ENCODE data around the gene CDC6. TPM values are rescaled to one million over a fixed set of nuclear protein-coding genes. Genes with fewer than 3 reads are reported as not detected.

CDC6 gene
- total RNA-seq, 1 experiment from 2014 or later, result 44.9 TPM

DNA sequence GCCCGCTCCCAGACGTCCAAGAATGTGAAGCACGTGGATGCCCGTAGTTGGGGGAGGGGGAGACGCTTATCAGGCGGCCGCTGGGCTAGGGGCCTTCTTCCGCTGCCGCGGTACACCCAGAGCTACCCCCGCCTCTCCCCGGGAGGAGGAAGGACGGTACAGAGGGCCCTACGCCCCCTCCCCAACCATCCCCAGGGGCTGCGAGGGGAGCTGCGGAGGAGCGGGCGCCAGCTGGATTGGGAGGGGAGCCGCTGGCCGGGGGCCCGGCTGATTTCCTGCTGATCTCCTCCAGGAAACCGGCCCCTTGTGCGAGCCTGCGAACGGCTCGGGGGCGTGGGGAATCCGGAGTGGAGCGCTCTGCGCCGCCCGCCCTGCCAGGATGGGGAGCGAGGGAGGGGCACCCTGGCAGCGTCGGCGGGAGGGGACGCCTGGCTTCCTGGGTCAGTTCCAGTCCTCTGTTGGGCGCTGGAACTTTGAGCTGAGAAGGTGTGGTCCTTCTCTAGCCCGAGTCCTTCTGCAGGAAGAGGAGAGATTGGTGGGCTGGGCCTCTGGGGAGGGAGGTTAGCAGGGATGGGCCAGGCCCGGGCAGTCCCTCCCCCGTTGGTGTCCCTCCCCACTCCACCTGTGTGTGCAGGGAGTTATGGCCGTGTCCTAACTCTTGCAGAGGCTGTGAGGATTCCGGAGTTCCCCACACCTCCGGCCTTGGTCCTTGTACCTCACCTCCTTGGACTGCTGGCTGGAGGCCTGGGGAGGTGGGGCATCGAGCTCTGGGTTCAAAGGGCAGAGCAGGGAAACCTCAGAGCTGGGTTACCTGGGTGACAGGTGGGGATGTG lies 57.7 kb downstream of the CDC6 start:
- Histone ChIP-seq H3K9me3 (ENCODE audit: insufficient read depth, low read depth) (no peaks in the 10 kb centered on the region), H3K27me3 (ENCODE audit: insufficient read depth, low read depth) (no peaks in the 10 kb centered on the region), H4K20me1 (ENCODE audit: insufficient read depth) (no peaks in the 10 kb centered on the region; the same call in 1 of the 2 replicates), H3F3A (ENCODE audit: insufficient read depth, low read depth) (peaks cover 16% of the 10 kb centered on the region), H3K27ac (no peak overlapping the region), H2AFZ (no peak overlapping the region), H3K4me2 (peak overlapping the region; percentile 47), H3K79me2 (ENCODE audit: low read depth) (peaks cover 33% of the 10 kb centered on the region), H3K4me3 (no peak overlapping the region; the same call in 1 of the 2 replicates), H3K9me2 (ENCODE audit: insufficient read depth) (no peaks in the 10 kb centered on the region), H3K36me3 (ENCODE audit: low read depth) (no peaks in the 10 kb centered on the region), H3K4me1 (replicated peaks; ENCODE audit: insufficient read depth) (peaks cover 12% of the 10 kb centered on the region; the same call in 1 of the 2 replicates)
- no TSS peak for BruUV-seq (replicated peaks)
- intact Hi-C loops (cut with micrococcal nuclease; ENCODE audit: unreplicated experiment), result no loop called here
- TF ChIP-seq EZH2 (IDR thresholded peaks at IDR 0.05; ENCODE audit: low read depth), result no peak
- TF ChIP-seq, protein P1, sequence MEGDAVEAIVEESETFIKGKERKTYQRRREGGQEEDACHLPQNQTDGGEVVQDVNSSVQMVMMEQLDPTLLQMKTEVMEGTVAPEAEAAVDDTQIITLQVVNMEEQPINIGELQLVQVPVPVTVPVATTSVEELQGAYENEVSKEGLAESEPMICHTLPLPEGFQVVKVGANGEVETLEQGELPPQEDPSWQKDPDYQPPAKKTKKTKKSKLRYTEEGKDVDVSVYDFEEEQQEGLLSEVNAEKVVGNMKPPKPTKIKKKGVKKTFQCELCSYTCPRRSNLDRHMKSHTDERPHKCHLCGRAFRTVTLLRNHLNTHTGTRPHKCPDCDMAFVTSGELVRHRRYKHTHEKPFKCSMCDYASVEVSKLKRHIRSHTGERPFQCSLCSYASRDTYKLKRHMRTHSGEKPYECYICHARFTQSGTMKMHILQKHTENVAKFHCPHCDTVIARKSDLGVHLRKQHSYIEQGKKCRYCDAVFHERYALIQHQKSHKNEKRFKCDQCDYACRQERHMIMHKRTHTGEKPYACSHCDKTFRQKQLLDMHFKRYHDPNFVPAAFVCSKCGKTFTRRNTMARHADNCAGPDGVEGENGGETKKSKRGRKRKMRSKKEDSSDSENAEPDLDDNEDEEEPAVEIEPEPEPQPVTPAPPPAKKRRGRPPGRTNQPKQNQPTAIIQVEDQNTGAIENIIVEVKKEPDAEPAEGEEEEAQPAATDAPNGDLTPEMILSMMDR (conservative IDR thresholded peaks at IDR 0.05), result no peak
- ChIA-PET CTCF (interaction anchor here (0.5 to 0.8 kb wide), 3 partner anchors 33 to 237 kb away, joined by 3 to 6 read pairs (median 3); no protein-coding TSS in a partner anchor), POLR2A (ENCODE audit: unreplicated experiment) (interaction anchor here (0.6 to 0.7 kb wide), 3 partner anchors 34 to 63 kb away, joined by 3 to 4 read pairs (median 4); no protein-coding TSS in a partner anchor)
- DNase-seq, result peak in 1 of 2 experiments; percentile 80

DNA sequence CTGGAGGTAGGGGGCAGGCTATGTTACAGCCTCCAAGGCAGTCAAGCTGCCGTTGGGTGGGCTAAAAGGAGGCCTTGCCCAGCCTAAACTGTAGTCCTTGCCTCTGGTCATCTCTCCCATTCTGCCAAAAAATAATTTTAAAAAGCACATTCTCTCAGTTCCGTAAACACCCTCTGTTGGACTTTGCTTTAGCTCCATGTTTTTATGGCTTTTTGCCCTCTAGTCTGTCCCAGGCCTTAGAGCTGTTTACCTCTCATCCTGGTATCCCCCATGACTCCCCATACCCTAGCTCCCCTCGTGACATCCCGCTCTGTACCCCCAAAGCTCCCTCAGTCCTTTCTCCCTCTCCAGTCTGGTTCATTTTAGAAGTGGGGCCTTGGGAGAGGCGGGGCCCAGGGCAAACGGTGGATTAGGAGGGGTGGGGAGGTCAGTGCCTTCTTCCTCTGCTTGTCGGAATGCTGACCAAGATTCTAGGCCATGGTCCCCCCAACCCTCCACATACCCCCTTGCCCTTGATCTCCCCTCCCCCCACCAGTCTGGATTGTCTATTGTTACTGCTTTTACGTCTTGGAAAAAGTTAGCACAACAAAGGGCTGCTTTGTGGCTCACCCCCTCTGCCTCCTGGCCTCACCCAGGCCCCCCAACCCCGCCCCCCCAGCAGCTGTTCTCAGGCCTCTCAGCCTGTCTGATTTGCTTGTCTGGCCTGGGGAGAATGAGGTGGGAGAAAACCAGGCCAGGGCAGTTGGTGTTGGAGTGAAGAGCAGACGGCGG lies 58.5 kb downstream of the CDC6 start:
- intact Hi-C loops (cut with micrococcal nuclease; ENCODE audit: unreplicated experiment), result no loop called here
- Histone ChIP-seq H3K36me3 (ENCODE audit: low read depth) (no peaks in the 10 kb centered on the region), H3K27ac (no peak overlapping the region), H4K20me1 (ENCODE audit: insufficient read depth) (no peaks in the 10 kb centered on the region; the same call in 1 of the 2 replicates), H3K4me1 (replicated peaks; ENCODE audit: insufficient read depth) (0 out of 2 replicates have a peak, but pooled peaks cover 4% of the 10 kb centered on the region), H3K4me2 (0 out of 2 replicates have a peak overlapping the region, but pooled peaks have one; percentile 47), H3K9me3 (ENCODE audit: insufficient read depth, low read depth) (no peaks in the 10 kb centered on the region), H3F3A (ENCODE audit: insufficient read depth, low read depth) (peaks cover 8% of the 10 kb centered on the region; the same call in 1 of the 2 replicates), H2AFZ (no peak overlapping the region), H3K9me2 (ENCODE audit: insufficient read depth) (no peaks in the 10 kb centered on the region), H3K4me3 (no peak overlapping the region), H3K79me2 (ENCODE audit: low read depth) (peaks cover 33% of the 10 kb centered on the region), H3K27me3 (ENCODE audit: insufficient read depth, low read depth) (no peaks in the 10 kb centered on the region)
- CTCF ChIA-PET, result interaction anchor here (0.5 to 0.8 kb wide), 2 partner anchors 33 to 38 kb away, joined by 3 to 6 read pairs; no protein-coding TSS in a partner anchor
- TF ChIP-seq, protein P1 (conservative IDR thresholded peaks at IDR 0.05), result no peak
- TF ChIP-seq EZH2 (IDR thresholded peaks at IDR 0.05; ENCODE audit: low read depth), result no peak
- POLR2A ChIA-PET (ENCODE audit: unreplicated experiment), result interaction anchor here (0.6 to 0.7 kb wide), 3 partner anchors 35 to 64 kb away, joined by 3 to 4 read pairs (median 4); no protein-coding TSS in a partner anchor
- BruUV-seq (replicated peaks), result no TSS peak
- no peak for DNase-seq

DNA sequence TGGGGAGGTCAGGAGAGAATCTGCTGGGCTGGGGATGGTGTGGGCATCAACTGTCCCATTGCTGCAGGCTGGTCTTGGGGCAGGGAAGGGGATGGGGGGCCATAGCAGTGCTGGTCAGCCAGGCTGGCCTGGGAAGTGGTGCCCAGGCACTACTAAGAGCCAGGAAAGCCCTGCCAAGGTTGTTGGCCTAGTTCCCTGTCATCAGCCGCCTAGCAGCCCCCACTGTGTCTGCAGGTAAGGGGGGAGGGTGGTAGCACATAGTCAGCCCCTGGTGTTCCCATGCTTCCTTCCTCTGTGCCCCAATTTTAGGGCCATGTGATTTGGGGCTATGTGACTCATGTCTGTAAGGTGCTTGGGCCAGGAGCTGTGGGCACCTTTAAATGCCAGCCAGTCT lies 59.1 kb downstream of the CDC6 start:
- peaks cover 33% of the 10 kb centered on the region for H3K79me2 ChIP-seq (ENCODE audit: low read depth)
- POLR2A ChIA-PET (ENCODE audit: unreplicated experiment), result no interaction called here
- H3F3A ChIP-seq (ENCODE audit: insufficient read depth, low read depth), result peaks cover 4% of the 10 kb centered on the region; the same call in 1 of the 2 replicates
- no peaks in the 10 kb centered on the region; the same call in 1 of the 2 replicates for H4K20me1 ChIP-seq (ENCODE audit: insufficient read depth)
- no peak for TF ChIP-seq EZH2 (IDR thresholded peaks at IDR 0.05; ENCODE audit: low read depth)
- TF ChIP-seq, protein P1 (conservative IDR thresholded peaks at IDR 0.05), result no peak
- H3K4me3 ChIP-seq, result no peak overlapping the region
- BruUV-seq (replicated peaks), result no TSS peak
- H3K4me1 ChIP-seq (replicated peaks; ENCODE audit: insufficient read depth), result 0 out of 2 replicates have a peak, but pooled peaks cover 4% of the 10 kb centered on the region
- intact Hi-C loops (cut with micrococcal nuclease; ENCODE audit: unreplicated experiment), result no loop called here
- no peaks in the 10 kb centered on the region for H3K9me2 ChIP-seq (ENCODE audit: insufficient read depth)
- DNase-seq, result no peak
- H2AFZ ChIP-seq, result no peak overlapping the region
- no peaks in the 10 kb centered on the region for H3K27me3 ChIP-seq (ENCODE audit: insufficient read depth, low read depth)
- CTCF ChIA-PET, result no interaction called here
- H3K9me3 ChIP-seq (ENCODE audit: insufficient read depth, low read depth), result no peaks in the 10 kb centered on the region
- no peaks in the 10 kb centered on the region for H3K36me3 ChIP-seq (ENCODE audit: low read depth)
- H3K4me2 ChIP-seq, result no peak overlapping the region
- H3K27ac ChIP-seq, result no peak overlapping the region
